GM18505 (cell line): ENCODE measurements around the gene PCDHB8.
"Not testable (repeated sequence)": the region's sequence is repeated elsewhere in the genome, so short reads cannot be mapped to it uniquely, and the experiment has no call there.

ENCODE experiments used
- ATAC-seq: cut with Tn5 transposase; IDR thresholded peaks from one replicate; pipeline ENCODE4 v1.9.1; 2021; ENCODE audit not compliant: unreplicated experiment
- POLR2A ChIP-seq: IDR thresholded peaks from 4 replicates; pipeline ENCODE4 v1.6.1; 2011; ENCODE audit warnings: borderline replicate concordance; ENCODE audit not compliant: insufficient read depth, insufficient read length; ENCODE audit errors: extremely low read depth

PCDHB8 gene

GRCh38 chr5:141177577-141178191 lies at the start of gene PCDHB8:
PCDHB8 (plus strand) TSS chr5:141177790; CDS start chr5:141178035, 245 bp downstream.
- ATAC-seq: not testable (repeated sequence)

- TF ChIP-seq POLR2A: no peak
- ATAC-seq: no peak
Measured at GRCh38 chr5:141135030-141135717, 42.4 kb upstream of the PCDHB8 start, which contains the start of gene PCDHB5. PCDHB5 (plus strand) TSS chr5:141135206; CDS start chr5:141135435, 229 bp downstream.

GRCh38 chr5:141135718-141136266 lies 41.8 kb upstream of the PCDHB8 start:
- no peak for TF ChIP-seq POLR2A
- no peak for ATAC-seq

GRCh38 chr5:141137346-141137745 lies 40.2 kb upstream of the PCDHB8 start:
- ATAC-seq: not testable (repeated sequence)

DNA sequence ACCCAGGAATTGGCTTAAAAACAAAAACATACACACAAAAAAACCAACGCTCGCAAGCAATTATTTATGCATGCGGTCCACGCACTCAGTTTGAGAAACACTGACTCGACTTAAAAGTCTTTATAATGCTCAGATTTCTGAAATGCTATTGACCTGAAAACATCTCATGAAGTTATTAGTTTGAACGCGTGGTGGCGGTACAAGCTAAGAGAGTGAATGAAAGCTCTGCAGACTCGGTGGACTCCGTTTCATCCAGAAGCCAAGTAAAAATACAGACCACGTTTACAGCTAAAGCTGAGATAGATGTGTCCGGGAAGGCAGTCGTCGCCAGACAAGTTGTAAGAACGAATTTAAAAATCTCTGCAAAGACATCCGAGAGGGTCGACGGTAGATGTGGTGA lies 27.8 kb upstream of the PCDHB8 start, which contains the start of gene PCDHB6:
Gene PCDHB6 (plus strand): TSS at position 246 of the 400 bp plus-strand sequence. CDS start 201 bp downstream, outside the sequence.
- ATAC-seq: no peak
- no peak for TF ChIP-seq POLR2A

DNA sequence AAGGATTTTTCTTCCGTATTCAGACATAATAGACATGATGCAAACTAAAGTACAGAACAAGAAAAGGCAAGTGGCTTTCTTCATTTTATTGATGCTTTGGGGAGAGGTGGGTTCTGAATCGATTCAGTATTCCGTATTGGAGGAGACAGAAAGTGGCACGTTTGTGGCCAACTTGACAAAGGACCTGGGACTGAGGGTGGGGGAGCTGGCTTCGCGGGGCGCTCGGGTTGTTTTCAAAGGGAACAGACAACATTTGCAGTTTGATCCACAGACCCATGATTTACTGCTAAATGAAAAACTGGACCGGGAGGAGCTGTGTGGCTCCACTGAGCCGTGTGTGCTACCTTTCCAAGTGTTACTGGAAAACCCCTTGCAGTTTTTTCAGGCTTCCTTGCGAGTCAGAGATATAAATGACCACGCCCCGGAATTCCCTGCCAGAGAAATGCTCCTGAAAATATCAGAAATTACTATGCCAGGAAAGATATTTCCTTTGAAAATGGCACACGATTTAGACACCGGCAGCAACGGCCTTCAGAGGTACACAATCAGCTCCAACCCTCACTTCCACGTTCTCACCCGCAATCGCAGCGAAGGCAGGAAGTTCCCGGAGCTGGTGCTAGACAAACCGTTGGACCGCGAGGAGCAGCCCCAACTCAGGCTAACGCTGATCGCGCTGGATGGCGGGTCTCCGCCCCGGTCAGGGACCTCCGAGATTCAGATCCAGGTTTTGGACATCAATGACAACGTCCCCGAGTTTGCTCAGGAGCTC lies 27.2 kb upstream of the PCDHB8 start:
- no peak for TF ChIP-seq POLR2A
- ATAC-seq: no peak

DNA sequence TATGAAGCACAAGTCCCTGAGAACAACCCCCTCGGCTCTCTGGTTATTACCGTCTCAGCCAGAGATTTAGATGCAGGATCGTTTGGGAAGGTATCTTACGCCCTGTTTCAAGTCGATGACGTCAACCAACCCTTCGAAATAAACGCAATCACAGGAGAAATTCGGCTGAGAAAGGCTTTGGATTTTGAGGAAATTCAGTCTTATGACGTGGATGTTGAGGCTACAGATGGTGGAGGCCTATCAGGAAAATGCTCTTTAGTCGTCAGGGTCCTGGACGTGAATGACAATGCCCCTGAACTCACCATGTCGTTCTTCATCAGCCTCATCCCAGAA lies 26.6 kb upstream of the PCDHB8 start:
- no peak for TF ChIP-seq POLR2A
- ATAC-seq: no peak

- not testable (repeated sequence) for ATAC-seq
Measured at GRCh38 chr5:141151632-141152031, 26.0 kb upstream of the PCDHB8 start.

GRCh38 chr5:141152096-141152495 lies 25.5 kb upstream of the PCDHB8 start:
- not testable (repeated sequence) for ATAC-seq

- no peak for ATAC-seq
- no peak for TF ChIP-seq POLR2A
Measured at GRCh38 chr5:141155540-141156374, 21.8 kb upstream of the PCDHB8 start.

- not testable (repeated sequence) for ATAC-seq
Measured at GRCh38 chr5:141157356-141157755, 20.2 kb upstream of the PCDHB8 start.

- ATAC-seq: not testable (repeated sequence)
Measured at GRCh38 chr5:141157901-141158300, 19.7 kb upstream of the PCDHB8 start.

DNA sequence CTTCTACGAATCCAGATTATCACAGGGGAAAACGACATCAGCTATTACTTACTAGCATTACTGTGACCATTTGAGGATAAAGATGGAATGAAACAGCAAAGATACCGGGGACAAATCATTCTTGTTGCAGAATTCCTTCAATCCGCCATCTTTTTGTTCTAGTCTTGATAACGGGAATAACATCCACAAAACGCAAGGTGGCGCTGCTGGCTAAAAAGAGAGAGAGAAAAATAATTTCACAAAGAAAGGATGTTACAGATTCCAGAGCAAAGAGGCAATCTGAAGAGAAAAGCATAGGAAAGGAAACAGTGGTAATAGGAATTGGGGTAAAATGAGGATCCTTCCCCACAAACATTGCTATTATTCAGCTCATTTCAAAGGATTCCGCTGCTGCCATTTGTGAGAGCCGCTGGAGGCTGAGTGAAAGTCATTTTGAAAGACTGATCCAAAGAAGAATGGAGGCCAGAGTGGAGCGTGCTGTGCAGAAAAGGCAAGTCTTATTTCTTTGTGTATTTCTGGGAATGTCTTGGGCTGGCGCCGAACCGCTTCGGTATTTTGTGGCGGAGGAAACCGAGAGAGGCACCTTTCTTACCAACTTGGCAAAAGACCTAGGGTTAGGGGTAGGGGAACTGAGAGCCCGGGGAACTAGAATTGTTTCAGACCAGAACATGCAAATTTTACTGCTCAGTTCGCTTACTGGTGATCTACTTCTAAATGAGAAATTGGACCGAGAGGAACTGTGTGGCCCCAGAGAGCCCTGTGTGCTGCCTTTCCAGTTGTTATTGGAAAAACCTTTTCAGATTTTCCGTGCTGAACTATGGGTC lies 5.0 kb upstream of the PCDHB8 start, which contains the start of gene PCDHB7:
Gene PCDHB7 (plus strand): TSS at position 264 of the 824 bp plus-strand sequence. CDS start 192 bp downstream, at position 456.
- no peak for TF ChIP-seq POLR2A
- ATAC-seq: no peak

DNA sequence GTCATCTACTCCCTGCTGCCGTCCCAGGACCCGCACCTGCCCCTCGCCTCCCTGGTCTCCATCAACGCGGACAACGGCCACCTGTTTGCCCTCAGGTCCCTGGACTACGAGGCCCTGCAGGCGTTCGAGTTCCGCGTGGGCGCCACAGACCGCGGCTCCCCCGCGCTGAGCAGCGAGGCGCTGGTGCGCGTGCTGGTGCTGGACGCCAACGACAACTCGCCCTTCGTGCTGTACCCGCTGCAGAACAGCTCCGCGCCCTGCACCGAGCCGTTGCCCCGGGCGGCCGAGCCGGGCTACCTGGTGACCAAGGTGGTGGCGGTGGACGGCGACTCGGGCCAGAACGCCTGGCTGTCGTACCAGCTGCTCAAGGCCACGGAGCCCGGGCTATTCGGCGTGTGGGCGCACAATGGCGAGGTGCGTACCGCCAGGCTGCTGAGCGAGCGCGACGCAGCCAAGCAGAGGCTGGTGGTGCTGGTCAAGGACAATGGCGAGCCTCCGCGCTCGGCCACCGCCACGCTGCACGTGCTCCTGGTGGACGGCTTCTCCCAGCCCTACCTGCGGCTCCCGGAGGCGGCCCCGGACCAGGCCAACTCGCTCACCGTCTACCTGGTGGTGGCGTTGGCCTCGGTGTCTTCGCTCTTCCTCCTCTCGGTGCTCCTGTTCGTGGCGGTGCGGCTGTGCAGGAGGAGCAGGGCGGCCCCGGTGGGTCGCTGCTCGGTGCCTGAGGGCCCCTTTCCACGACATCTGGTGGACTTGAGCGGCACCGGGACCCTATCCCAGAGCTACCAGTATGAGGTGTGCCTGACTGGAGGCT lies 3.1 kb upstream of the PCDHB8 start:
- ATAC-seq: not testable (repeated sequence)
